Keratinocyte (primary cell): ENCODE results near the gene CLDN14.

Experiments used
- EZH2 ChIP-seq: IDR thresholded peaks from one replicate; pipeline ENCODE4 v1.6.1; 2012; ENCODE audit warnings: inconsistent platforms, mild to moderate bottlenecking, low read length, moderate library complexity
- TF ChIP-seq, protein P1 (sequence below), 3 experiments: IDR thresholded peaks in 1 of 3; conservative IDR thresholded peaks in 1 of 3; optimal IDR thresholded peaks in 1 of 3; 2 replicates in 2 of 3; 3 replicates in 1 of 3; pipeline versions ENCODE3 to v1.5.1; 2011; ENCODE audit warnings: low read length in 3 of 3, mild to moderate bottlenecking in 3 of 3, moderate library complexity in 2 of 3, control low read depth in 1 of 3, inconsistent platforms in 1 of 3; ENCODE audit not compliant: insufficient read depth in 2 of 3; ENCODE audit errors: extremely low read depth in 1 of 3

DNA sequence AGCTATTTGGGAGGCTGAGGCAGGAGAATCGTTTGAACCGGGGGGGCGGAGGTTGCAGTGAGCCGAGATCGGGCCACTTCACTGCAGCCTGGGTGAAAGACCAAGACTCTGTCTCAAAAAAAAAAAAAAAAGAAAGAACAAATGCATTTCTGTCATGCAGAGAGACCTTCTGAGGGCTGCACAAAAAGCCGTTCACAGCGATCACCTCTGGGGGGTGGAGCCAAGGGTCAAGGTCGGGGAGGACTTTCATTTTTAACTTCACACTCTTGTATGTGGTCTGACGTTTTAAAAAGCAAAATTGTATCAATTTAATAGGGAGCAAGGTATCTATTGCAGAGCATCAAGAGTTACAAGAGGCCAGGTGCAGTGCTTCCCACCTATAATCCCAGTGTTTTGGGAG, 26.6 kb upstream of the CLDN14 start:
- TF ChIP-seq, protein P1, sequence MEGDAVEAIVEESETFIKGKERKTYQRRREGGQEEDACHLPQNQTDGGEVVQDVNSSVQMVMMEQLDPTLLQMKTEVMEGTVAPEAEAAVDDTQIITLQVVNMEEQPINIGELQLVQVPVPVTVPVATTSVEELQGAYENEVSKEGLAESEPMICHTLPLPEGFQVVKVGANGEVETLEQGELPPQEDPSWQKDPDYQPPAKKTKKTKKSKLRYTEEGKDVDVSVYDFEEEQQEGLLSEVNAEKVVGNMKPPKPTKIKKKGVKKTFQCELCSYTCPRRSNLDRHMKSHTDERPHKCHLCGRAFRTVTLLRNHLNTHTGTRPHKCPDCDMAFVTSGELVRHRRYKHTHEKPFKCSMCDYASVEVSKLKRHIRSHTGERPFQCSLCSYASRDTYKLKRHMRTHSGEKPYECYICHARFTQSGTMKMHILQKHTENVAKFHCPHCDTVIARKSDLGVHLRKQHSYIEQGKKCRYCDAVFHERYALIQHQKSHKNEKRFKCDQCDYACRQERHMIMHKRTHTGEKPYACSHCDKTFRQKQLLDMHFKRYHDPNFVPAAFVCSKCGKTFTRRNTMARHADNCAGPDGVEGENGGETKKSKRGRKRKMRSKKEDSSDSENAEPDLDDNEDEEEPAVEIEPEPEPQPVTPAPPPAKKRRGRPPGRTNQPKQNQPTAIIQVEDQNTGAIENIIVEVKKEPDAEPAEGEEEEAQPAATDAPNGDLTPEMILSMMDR (optimal IDR thresholded peaks at IDR 0.05 in 1 of 3, IDR thresholded peaks at IDR 0.05 in 1 of 3, conservative IDR thresholded peaks at IDR 0.05 in 1 of 3; ENCODE audit: extremely low read depth in 1 of 3, insufficient read depth in 2 of 3, low read length in 3 of 3) = no peak
- no peak for TF ChIP-seq EZH2
